SKM-1 (cell line): ENCODE data around the gene CD300C.
"Not testable (repeated sequence)": the region's sequence is repeated elsewhere in the genome, so short reads cannot be mapped to it uniquely, and the experiment has no call there.

ENCODE experiments used
- DNase-seq: peaks from one replicate; lab custom pipeline; 2025; ENCODE audit not compliant: unreplicated experiment; lab: John Stamatoyannopoulos, UW

Gene CD300C

GRCh38 chr17:74532115-74532514 is 13.8 kb downstream of the CD300C start:
- DNase-seq: peak; percentile 97

DNA sequence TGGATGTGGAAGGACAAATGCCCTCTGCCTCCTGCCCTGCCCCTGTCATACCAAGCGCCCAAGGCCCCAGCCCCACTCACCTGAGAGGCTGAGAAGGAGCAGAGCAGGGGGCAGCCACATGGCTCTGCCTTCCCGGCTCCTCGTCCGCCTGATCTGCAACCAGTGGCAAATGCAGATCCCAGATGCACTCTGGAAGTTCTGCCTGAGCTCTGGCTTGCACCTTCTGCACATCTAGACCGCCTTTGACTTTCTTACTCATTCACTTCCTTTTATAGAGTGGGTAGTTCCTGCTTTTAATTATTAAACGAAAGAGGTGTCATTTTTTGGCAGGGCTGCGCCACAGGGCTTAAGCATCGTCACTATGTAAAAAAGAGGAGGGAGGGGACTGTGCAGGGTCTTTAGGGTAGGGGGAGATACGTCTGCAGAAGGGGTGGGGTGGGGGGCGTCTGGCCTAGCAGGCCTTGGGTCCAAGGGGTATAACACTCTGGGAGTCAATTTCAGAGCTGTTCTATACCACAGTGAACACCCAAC is 14.6 kb downstream of the CD300C start, which contains the start of gene CD300LB:
Gene CD300LB, minus strand, starts transcription at position 245 of the 531 bp plus-strand sequence. Its CDS starts 125 bp downstream, at position 120.
- peak; percentile 16 for DNase-seq

DNA sequence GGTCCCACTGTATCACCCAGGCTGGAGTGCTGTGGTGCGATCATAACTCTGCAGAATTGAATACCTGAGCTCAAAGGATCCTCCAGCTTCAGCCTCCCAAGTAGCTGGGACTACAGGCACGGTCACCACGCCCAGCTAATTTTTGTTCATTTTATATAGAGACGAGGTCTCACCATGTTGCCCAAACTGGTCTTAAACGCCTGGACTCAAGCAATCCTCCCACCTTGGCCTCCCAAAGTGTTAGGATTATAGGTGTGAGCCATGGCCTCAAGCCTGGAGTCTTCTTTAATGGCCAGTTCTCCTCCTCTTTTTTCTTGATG is 15.1 kb downstream of the CD300C start:
- no peak for DNase-seq

- DNase-seq: no peak
These were observed 16.7 kb downstream of the CD300C start for GRCh38 chr17:74529243-74529642.

DNA sequence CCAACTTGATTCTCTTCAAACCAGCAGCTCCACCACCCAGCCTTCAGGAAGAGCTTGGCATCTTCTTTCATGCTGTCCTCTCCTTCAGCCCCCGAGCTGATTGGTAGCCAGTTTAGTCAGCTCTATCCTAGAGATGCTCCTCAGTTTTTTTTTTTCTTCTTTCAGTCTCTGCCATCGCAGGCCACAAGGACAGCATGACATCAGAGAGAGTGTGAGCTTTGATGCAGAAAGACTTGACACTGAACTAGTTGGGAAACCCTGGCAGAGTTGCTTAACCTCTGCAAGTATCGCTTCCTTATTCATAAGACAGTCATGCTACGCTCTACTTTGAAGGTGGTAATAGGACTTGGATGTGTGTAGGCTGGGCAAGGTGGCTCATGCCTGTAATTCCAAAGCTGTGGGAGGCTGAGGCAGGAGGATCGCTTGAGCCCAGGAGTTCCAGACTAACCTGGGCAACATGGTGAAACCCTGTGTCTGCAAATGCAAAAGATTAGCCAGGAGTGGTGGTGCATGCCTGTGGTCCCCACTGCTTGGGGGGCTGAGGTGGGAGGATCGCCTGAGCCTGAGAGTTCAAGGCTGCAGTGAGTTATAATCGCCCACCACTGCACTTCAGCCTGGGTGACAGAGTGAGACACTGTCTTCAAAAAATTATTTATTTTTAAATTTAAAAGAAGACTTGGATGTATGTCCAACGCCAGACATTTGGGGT is 17.3 kb downstream of the CD300C start:
- DNase-seq: peak; percentile 98

GRCh38 chr17:74527756-74528155 is 18.2 kb downstream of the CD300C start:
- DNase-seq: no peak

DNA sequence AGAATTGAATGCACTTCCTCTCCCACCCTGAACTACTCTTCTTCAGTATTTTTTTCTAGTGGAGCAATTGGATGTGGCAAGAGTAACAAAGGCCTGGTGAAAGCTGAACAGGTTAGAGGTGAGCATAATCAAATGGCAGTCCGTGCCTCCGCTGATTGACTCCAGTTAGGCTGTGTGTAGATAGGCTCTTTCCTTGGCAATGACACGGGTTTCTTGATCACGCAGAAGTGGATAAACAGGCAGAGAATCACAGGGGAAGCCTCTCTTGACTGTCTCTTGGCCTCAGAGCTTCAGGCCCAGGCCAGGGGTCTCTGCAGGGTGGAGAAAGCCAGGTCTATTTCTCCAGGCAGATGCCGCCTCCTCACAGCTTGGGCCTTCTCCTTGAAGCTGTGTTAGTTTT is 18.8 kb downstream of the CD300C start:
- no peak for DNase-seq

- no peak for DNase-seq
These were observed 19.2 kb downstream of the CD300C start for GRCh38 chr17:74526681-74527080.

DNA sequence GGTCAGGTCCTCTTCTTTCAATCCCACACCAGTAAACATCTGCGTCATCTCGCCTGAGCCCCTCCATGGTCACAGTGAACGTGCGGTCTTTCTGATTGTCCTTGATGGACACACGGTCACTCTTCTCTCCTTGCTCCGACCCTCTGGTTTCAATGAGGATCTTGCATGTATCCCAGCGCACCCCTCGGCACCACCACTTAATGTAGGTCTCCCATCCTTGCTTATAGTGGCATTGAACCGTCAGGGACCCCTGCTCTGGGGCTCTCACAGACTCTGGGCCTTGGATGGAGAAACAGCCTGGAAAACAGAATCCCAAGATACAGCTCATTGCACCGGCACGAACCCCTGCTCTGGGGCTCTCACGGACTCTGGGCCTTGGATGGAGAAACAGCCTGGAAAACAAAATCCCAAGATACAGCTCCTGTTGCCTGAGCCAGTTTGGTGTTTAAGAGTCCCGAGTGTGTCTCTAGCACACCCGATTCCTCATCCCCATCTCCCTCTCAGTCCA is 20.1 kb downstream of the CD300C start:
- DNase-seq: no peak

GRCh38 chr17:74525465-74525725 is 20.5 kb downstream of the CD300C start:
- DNase-seq: no peak

DNA sequence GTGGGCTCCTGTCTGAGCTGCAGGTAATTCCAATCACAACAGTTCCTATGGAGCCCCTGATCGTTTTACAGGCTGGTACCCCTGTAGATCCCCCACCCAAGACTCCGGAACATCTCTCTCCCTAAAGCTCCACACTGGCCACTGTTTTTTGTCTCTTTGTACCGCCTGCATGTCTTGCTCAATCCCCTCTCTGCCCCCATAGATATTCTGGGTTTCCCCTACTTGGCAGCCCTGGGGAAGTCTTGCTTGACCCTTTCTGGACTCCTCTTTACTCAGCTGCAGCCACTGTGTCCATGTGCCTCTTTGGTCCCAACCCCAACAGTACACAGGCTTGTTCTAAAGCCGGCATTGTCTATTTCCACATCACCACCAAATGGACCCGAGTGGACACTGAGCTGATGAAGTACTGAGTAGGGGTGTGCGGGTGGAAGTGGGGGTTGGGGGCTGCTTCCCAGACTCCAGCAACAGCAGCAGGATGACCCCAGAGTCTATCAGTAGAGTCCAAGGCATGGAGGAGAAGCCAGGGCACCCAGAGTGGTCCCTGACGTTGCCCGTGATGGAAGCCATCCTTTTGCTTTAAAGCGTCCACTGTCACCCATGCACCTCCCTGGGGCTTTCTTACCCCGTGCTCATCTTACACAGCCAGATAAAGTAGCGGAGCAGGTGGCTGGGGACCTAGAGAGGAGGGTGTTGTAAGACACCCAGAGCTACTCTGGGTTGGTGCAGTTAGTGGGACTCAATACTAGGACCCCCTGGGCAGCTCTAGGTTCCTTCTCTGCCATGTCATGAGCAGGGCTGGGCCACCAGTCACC is 21.1 kb downstream of the CD300C start:
- DNase-seq: no peak

- DNase-seq: no peak
These were observed 22.6 kb downstream of the CD300C start for GRCh38 chr17:74523308-74523707.

DNA sequence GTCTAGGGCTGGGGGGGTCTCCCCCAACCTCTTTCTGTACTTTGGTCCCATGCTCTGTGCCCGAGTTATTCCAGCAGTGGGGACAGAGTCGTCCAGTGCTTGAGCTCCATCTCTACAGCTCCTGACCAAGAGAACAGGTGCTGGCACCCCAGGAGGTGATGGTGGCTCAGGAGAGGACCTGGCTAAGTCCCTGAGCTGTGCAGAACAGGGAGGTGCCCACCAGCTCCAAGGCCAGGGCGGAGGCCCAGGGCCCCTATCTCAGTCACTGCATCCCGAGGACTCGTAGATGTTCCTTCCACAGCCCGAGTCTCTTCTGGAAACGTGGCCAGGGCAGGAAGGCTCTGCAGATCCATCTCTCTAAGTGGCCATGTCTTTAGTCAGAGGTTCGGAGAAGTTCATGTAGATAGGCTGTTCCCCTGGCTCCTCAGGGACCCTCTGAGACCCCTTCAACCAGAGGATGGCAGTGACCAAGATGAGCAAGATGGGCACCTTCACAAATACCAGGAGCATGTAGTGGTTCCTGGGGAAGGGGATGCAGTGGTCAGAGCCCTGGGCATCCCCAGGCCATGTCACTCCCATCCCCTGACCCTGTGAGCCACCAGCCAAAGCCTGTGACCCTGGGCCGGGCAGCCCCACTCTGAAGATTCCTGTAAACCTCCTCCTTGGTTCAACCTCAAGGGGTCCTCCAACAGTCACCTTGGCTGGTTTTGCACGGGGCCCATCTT is 23.4 kb downstream of the CD300C start:
- DNase-seq: no peak

- DNase-seq: peak; percentile 89
These were observed 24.2 kb downstream of the CD300C start for GRCh38 chr17:74521701-74522201.

- peak; percentile 67 for DNase-seq
These were observed 25.0 kb downstream of the CD300C start for GRCh38 chr17:74520790-74521480.

- DNase-seq: peak; percentile 73
These were observed 25.9 kb downstream of the CD300C start for GRCh38 chr17:74520016-74520434.

- DNase-seq: not testable (repeated sequence)
These were observed 27.4 kb downstream of the CD300C start for GRCh38 chr17:74518413-74518981.

DNA sequence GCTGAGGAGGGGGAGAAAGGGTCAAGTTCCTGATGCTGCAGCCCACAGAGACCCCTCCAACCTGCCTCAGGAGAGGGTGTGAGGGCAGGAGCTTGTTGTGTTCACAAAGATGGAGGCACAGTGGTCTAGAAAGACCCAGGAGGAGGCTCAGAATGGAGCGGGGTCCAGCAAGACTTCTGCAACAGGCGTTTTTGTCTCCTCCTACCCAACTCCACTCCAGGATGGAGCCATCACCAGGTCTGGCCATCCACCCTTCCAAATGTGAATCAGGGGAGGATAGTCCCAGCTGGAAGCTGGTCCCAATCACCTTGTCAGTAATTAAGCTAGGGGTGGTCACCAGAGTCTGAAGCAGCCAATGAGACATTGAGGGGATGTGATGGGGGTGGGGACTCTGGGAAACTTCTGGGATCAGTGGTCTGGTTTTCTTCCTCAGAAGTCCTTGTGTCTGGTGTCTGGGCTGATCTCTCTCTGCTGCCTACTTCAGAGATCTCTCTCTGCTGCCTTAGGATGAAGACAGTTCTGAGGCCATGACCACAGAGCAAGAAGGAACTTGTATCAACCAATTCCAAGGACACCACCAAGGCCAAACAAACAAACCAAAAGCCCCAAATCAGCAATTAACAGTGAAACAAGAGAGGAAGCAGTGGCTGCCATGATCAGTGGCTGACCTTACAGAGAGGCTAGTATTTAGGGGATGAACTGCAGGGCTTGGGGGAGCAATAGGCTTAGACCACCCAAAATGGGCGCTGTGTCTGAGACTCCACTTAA is 29.2 kb downstream of the CD300C start:
- DNase-seq: no peak

DNA sequence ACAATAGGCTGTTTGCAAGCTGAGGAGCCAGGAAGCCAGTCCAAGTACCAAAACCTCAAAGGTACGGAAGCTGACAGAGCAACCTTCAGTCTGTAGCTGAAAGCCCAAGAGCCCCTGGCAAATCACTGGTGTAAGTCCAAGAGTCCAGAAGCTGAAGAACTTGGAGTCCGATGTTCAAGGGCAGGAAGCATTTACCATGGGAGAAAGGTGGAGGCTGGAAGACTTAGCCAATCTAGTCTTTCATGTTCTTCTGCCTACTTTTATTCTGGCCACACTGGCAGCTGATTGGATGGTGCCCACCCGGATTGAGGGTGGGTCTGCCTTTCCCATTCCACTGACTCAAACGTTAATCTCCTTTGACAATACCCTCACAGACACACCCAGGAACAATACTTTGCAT is 30.0 kb downstream of the CD300C start:
- no peak for DNase-seq
